Pons (tissue), 1 donor: ENCODE data around the gene APOL1.
A peak's percentile ranks its signal among the peaks of the same experiment; 100 is the strongest.
"Not testable (repeated sequence)": the region's sequence is repeated elsewhere in the genome, so short reads cannot be mapped to it uniquely, and the experiment has no call there.

ENCODE experiments used
- DNase-seq: peaks from one replicate; pipeline ENCODE4 v3.0.0-alpha.2; 2016; ENCODE audit warnings: low spot score

Gene APOL1

DNA sequence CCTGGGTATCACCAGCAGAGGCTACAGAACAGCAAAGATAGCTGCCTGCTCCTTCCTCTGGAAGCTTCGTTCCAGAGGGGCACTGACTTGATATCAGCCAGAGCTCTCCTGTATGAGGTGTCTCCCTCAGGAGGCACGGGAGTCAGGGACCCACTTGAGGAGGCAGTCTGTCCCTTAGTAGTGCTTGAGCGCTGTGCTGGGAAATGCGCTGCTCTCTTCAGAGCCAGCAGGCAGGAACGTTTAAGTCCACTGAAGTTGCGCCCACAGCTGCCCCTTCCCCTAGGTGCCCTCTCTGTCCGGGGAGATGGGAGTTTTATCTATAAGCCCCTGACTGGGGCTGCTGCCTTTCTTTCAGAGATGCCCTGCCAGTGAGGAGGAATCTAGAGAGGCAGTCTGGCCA is 18.3 kb downstream of the APOL1 start:
- not testable (repeated sequence) for DNase-seq

DNA sequence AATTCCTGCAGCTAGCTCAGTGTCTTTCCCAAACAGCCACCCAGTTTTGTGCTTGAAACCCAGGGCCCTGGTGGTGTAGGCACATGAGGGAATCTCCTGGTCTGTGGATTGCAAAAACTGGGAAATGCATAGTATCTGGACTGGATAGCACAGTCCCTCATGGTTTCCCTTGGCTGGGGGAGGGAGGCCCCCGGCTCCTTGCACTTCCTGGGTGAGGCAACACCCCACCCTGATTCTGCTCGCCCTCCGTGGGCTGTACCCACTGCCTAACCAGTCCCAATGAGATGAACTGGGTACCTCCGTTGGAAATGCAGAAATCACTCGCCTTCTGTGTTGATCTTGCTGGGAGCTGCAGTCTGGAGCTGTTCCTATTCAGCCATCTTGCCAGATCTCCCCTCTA is 19.0 kb downstream of the APOL1 start:
- not testable (repeated sequence) for DNase-seq

DNA sequence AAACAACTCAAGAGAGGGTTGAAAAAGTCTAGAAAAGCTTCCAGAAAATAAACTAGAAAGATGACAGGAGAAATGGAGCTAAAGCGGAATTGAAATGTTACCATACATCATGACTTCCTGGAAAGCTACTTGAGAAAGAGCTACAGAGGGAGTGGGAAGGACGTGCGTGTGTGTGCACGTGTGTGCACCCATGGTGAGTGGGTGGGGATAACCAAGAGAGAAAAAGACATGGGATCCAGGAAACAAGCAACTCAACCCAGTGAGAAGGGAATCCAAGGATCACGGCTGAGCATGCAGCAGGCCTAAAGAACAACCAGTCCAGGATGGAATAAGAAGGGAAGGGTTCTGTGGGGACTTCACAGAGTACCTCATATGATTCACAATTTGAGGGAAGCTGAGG is 21.6 kb downstream of the APOL1 start:
- DNase-seq, result no peak

DNA sequence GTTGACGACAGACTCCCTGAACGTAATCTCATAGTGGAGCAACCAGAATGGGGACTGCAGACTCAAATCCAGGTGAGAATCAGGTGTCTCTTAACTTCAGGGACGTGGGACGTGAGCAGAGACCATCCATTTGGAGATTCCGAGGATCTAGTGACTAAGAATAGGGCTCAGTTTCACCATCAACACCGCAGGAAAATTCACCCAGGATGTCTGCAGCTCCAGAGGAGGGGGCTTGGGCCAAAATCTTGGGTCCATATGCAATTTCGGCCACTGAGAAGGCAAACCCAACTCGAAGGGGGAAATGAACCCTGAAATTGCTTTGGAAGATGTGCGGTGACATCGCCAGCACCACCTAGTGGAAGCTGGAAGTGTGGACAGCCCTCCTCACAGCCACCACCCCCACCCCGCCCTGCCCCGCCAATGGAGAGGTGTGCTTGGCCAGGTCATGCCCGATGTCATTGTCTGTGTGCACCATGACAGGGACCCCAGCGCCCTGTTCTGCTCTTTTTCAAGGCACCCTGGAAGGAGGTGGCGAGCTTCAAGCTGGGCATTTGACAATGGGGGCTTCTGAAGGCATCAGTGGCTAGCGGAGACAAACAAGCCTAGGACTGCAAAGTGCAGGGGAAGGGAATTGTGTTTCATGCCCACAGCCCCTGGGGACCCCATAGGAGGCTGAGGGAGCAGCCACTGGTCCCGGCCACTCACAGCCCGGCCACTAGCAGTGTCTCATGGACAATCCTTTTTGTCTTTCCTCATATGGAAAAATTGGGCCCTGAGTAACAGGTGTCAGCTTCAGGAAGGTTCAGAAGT is 24.8 kb downstream of the APOL1 start:
- DNase-seq, result peak; percentile 58

DNA sequence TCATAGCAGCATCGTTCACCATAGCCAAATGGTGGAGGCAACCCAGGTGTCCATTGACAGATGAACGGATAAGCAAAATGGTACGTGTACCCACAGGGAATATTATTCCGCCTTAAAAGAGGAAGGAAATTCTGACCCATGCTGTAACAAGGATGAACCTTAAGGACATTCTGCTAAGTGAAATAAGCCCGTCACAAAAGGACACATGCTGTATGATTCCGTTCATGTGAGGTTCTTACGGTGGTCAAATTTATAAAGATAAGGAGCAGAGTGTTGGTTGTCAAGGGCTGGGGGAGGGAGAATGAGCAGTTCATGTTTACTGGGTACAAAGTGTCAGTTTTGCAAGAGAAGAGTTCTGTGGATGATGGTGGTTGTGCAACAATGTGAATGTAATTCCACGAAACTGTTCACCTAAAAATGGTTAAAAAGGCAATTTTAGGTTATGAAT is 26.3 kb downstream of the APOL1 start:
- no peak for DNase-seq

DNA sequence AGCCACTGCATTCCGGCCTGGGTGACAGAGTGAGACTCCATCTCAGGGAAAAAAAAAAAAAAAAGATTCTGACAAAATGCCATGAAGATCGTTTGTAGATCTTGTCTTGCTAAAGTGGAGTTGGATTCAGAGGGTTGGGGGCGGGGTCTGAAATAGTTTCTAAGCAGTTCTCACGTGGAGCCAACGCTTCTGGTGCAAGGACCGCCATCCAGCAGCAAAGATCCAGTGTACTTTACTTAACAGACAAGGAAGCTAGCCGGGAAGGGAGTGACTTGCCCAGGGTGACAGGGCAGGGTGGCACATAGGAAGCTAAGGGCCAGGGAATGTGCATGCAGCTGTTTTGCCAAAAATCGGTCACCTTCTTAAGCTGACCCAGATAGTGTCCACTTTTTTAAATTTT is 27.4 kb downstream of the APOL1 start:
- no peak for DNase-seq

DNA sequence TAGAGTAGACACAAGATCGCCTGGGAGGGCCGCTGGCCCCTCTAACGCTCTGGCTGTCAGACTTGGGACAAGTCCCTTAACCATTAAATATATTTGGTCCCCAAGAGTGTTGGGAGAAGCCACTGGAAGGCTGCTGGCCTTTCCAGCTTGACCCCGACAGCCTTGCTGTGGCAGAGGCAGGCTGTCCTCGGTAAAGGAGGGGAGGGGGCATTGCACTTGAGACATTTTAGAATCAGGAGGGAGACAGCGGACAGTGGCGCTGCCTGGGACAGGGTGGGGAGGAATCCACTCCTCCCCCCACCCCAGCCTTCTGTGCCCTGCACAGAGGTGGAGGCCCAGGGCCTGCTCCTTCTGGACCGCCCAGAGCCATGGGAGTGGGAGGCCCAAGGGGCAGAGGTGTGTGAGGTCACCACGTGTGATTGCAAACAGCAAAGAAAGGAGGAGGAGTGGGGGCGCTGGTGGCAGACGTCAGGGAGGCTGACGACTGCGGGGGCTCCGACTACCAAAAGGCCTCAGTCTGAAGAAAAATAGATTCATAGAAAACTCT is 28.9 kb downstream of the APOL1 start:
- no peak for DNase-seq

DNA sequence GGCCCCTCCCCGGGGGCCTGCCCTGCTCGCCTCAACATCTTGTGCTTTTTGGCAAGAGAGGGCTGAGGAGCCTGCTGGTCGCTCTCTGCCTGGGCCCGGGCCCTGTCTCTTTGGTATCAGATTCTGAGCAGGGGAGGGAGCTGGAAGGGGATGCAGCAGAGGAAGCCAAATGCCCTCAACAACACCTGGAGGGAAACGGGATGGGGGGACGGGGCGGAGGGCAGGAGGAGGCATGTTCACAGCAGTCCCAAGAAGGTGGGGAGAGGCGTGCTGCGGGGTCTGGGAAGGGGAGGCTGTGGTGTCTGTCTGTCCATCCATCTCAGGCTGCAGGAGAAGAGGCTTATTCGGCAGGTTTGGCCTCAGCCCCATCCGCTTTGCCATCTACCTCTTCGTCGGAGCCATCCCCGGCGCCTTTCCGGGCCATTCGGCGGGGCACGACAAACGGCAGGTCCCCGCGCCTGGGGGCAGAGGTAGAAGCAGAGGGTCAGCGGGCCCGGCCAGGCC is 29.4 kb downstream of the APOL1 start:
- no peak for DNase-seq

DNA sequence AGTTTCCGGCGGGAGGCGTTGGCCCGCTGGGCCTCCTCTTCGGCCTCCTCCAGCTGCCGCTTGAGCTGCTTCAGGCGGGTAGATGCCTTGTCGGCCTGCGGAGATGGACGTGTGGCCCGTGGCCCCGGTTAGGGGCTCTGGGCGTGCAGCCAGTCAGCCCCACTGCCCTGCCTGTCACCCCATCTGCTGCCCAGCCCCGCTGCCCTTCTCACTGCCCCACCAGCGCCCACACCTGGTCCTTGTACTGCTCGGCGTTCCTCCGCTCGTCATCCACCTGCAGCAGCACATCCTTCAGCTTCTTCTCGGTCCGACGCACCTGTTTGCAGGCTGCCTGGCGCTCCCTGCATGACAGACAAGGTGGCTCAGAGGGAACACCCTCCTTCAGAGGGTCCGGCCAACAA is 31.2 kb downstream of the APOL1 start:
- no peak for DNase-seq

DNA sequence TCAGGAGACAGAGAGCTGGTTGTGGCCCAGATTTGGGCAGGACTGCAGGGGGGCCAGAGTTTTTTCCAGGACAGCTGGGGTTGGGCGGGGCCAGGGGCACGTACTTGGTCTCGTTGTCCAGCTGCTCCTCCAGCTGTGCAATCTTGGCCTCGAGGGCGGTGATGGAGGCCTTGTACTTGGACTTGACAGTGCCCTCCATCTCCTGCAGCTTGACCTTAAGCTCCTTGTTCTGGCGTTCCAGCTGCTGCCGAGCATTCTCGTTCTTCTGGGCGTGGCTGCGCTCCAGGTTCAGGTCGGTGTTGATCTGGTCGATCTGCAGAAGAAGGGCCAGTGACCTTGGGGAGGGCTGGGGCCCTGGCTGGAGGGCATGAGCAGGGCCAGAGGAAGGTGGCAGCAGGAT is 32.1 kb downstream of the APOL1 start:
- DNase-seq, result no peak

DNA sequence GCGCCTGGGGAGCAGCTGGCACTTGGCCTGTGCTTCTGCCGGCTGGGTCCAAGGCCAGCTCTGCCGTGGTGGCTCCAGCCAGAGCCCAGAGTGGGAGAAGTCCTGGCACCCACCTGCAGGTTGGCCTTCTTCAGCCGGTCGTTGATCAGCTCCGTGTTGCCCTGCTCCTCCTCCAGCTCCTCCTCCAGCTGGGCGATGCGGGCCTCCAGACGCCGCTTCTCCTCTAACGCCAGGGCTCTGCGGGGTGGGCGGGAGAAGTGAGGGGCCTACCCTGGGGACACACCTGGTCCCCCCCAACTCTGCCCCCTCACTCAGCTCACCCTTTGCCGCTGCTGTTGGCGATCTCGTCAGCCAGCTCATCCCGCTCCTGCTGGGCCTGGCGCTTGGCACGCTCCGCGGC is 32.6 kb downstream of the APOL1 start:
- DNase-seq, result no peak

DNA sequence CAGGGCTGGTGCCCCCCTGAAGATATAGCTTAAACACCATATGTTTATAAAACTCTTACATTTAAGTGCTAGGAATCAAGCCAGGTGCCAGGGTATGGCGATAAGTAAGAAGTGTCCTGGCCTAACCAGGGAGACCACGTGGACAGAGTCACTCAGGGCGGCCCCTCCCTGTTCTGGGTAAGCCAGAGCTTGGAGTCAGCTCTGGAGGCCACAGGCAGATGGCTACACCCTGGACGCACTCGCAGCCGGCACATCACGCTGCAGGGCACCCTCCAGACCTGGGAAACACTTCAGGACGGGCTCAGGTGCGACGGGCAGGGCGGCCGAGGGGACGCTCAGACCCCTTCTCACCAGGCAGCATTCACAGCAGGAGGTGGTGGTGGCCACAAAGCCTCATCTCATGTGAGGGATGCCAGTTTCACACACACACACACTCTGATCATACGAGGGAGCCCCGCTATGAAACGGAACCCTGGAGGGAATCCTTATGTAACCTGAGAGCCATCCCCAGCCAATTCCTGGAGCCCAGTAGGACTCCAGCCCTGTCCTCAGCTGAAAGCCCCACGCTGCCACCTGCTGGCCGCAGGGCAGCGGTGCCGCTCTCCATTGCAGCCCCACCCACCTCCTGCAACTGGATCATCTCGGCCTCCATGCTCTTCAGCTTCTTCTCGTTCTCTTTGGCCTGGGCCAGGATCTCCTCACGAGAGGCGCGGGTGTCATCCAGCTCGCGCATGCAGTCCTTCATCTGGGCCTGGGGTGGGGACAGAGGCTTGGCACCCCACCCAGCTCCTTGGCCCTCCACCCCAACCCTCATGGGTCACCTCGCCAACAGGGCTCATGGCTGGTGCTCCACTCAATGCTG is 33.4 kb downstream of the APOL1 start:
- peak; percentile 53 for DNase-seq

DNA sequence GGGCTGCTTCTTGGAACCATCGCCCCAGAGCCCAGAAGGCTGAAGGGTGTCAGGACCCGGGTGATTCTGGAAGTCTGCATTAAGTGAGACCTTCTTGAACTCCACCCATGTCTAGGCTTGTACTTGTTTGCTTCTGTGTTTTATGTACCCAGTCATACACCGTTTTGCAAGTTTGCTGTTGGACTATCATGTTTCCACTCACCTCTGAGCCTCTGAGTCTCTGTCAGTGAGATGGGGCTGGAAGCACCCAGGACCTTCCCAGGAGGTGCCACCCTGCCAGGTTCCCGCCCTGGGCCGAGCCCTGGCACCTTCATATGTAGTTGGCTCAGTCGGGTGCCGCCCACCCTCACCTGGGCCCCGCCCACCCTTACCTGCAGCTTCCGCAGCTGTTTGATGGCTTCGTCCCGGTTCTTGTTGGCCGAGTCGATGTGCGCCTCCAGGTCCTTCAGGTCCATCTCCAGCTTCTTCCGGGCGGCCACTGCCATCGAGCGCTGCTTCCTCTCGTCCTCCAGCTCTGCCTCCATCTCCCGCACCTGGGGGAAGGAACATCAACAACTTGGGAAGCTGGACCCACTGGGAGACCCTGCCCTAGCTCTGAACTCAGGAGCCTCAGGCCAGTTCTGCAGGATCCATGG is 35.1 kb downstream of the APOL1 start:
- DNase-seq, result no peak

DNA sequence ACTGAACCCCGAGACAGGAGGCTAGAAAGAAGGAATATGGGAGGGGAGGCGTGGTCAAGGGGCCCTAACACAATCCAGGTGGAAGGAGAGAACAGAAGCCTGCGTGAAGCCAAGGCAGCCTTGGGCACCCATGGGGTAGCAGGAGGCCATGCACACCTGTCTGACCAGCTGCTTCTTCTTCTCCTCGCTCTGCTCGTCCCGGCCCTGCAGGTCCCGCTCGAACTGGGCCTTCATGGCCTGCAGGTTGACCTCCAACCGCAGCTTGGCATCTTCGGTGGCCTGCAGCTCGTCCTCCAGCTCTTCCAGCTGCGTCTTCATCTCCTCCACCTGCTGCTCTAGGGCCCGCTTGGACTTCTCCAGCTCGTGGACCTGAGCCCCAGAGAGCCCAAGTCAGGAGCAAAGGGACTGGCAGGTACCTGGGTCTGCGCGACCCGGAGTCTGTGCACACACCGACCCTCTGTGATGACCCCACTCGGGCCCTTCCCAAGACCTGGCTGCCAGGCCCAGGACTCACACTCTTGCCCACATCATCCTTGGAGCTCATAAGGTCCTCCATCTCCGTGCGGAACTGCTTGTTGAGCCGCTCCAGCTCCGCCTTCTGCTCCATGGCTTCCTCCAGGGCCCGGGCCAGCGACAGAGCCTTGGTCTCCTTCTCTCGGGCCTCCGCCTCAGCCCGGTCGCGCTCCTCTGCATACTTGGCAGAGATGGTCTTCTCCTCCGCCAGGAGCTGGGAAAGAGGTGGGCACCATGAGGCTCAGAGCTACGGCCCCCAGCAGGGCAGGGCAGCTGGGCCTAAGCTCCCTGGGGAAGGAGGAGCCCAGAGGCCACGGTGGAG is 35.9 kb downstream of the APOL1 start:
- DNase-seq, result no peak

DNA sequence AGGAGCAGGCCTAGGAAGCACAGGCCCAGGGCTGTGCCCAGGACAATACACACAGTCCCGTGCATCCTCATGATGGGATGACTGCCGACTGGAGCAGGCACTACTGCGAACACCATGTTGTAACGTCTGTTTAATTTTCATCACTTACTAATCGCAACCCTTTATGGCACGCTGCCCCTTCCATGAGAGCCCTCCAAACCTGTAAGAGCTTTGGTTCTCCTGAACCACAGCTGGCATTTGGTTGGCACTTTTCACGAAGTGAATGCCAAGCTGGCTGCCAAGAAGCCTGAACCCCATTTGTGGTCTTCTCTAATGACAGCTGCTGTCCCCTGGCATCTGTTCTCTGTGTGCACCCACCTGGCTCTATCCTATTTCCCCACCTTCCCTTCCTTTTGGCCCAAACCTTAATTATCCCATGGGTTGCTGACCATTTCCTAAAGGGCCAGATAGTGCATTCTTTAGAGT is 36.5 kb downstream of the APOL1 start:
- no peak for DNase-seq

DNA sequence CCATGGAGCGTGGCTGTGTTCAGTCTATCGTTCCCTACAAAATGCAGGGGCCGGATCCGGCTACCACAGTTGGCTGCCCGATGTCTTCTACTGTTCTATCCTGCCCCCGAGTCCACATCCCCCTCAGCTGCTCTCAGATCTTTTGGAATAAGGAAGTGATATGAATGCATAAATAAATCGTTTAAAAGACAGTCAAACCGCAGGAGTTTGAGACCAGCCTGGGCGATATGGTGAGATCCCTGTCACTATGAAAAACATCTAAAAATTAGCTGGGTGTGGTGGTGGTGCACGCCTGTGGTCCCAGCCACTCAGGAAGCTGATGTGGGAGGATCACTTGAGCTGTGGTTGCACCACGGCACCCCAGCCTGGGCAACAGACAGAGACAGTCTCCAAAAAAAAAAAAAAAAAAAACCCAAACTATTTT is 37.0 kb downstream of the APOL1 start:
- DNase-seq, result not testable (repeated sequence)

DNA sequence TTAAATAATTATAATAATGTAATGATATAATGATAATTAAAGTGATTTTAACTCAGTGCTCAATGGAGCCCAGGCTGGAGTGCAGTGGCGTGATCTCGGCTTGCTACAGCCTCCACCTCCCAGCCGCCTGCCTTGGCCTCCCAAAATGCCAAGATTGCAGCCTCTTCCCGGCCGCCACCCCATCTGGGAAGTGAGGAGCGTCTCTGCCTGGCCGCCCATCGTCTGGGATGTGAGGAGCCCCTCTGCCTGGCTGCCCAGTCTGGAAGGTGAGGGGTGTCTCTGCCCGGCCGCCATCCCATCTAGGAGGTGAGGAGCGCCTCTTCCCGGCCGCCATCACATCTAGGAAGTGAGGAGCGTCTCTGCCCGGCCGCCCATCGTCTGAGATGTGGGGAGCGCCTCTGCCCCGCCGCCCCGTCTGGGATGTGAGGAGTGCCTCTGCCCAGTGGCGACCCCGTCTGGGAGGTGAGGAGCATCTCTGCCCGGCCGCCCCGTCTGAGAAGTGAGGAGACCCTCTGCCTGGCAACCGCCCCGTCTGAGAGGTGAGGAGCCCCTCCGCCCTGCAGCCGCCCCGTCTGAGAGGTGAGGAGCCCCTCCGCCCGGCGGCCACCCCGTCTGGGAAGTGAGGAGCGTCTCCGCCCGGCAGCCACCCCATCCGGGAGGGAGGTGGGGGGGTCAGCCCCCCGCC is 37.6 kb downstream of the APOL1 start:
- DNase-seq, result not testable (repeated sequence)

DNA sequence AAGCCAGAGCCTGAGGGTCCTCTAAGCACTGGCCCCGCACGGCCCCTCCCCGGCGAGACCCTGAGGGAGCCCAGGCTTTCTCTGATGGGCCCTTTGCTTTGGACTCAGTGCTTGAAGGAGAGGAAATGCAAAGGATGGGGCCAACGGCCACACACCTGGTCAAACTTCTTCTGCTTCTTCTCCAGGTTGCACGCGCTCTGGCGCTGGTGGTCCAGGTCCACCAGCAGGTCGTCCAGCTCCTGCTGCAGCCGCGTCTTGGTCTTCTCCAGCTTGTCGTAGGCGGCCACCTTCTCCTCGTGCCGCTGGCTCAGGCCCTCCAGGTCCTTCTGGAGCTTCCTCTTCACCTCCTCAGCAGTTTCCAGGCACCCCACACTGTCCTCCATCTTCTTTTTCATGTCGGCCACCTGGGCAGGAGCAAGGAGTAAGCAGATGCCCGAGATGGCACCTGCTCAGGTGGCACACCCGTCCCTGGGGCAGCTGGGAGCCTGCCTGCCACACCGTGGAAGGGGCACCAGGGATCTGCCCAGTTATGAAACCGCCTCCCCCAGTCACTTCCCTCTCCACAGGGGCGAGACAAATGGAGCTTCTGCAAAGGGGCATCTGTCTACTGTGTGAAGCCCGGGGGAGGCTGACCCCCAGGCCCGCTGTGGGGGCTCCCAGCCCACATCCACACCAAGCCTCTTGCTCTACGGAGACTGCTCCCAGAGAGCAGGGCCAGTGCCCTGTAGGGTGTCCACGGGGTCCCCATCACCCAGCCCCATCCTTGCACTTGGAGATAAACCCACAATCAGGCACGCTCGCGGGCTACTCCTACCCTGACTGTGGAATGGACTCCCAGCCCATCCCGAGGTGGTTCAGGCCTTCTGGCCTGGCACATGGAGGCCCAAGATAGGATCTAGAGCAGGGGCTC is 39.2 kb downstream of the APOL1 start:
- no peak for DNase-seq

DNA sequence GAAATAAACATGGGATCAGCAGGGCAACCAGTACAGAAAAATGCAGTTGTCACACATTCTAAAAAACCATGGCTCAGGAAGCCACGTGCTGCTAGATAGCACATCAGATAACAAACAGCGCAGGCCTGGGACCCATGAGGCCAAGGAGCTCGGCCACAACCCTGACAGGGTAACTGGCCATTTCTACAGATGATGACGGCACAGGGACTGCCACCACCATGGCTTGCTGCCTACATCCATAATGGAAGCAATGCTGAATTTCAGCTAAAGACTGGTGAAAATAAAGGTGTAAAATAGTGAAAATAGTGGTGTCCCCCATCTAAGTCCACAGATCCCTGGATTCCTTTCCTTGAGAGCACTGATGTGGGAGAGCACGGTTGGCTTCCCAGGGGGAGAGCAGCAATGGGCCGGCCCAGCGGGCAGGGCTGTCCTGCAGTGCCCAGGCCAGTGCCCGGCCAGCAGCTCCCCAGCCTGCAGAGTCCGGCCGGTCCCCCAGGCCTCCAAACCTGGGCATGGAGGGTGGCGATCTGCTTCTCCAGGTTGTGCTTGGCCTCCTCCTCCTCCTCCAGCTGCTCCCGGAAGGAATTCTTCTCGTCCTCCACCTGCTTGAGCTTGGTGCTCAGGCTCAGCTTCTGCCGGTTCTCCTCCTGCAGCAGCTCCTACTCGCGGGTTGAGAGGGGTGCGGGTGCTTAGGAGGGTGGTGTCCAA is 40.0 kb downstream of the APOL1 start:
- DNase-seq, result no peak
